COLO668 (cell line): Measurements from ENCODE around the gene ARL4C.
"Not testable (repeated sequence)": the region's sequence is repeated elsewhere in the genome, so short reads cannot be mapped to it uniquely, and the experiment has no call there.

ENCODE experiments used
- DNase-seq: peaks from one replicate; lab custom pipeline; 2025; ENCODE audit not compliant: unreplicated experiment; lab: John Stamatoyannopoulos, UW

Gene ARL4C

DNA sequence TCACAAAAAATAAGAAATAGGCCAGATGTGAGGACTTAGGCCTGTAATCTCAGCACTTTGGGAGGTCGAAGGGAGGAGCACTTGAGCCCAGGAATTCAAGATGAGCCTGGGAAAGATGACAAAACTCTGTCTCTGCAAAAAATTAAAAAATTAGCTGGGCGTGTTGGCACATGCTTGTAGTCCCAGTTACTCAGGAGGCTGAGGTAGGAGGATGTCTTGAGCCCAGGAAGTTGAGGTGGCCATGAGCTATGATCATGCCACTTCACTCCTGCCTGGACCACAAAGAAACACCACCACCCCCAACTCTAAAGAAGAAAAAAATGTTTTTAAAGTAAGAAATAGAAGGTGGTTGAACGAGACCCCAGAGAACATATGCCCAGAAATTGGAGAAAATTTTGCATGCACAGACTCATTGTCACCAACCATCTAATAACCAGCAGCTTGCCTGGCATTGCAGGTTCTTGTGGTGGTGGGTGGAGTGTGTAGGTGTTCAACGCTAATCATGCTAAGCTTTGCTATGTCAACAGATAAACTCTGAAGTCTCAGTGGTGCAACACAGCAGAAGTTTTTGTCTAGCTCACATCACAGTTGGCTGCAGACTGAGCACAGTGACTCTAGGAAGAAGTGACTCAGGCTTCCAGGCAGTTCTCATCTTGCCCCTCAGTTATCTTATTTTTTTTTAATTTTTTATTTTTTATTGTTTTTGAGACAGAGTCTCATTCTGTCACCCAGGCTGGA lies 18.6 kb downstream of the ARL4C start:
- DNase-seq, result no peak

GRCh38 chr2:234476766-234477165 lies 20.1 kb downstream of the ARL4C start:
- no peak for DNase-seq

GRCh38 chr2:234474654-234475053 lies 22.2 kb downstream of the ARL4C start:
- no peak for DNase-seq

DNA sequence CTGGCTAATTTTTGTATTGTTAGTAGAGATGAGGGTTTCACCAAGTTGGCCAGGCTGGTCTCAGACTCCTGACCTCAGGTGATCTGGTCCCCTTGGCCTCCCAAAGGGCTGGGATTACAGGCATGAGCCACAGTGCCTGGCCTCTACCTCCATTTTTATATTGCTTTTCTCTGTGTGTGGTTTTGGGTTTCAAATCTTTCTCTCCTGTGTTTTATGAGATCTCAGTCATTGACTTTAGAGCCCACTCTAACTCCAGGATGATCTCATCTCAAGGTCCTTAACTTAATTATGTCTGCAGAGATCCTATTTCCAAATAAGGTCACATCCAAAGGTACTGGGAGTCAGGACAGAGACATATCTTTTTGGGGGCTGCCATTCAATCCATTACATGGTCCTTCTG lies 24.7 kb downstream of the ARL4C start:
- DNase-seq, result no peak

DNA sequence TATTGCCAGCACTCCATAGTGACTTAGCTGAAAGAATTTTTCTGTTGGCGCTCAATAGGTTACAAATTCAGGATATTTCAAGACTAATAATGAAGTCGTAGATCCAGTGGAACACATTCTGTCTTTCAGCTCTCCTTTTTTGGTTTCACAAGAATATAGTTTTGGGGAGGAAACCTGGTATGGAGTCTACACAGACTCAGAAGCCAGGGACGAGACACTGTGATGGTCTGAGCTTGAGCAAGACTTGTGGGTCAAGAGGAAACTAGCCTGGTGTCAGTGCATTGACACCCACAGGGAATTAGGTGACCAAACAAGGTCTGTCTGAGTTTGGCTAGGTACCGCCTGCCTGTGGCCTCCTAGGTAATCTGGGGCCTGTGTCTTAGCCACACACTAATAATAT lies 26.9 kb downstream of the ARL4C start:
- DNase-seq, result no peak

GRCh38 chr2:234469251-234469845 lies 27.5 kb downstream of the ARL4C start:
- no peak for DNase-seq

GRCh38 chr2:234468503-234468902 lies 28.4 kb downstream of the ARL4C start:
- DNase-seq, result no peak

- DNase-seq, result no peak
Measured at GRCh38 chr2:234467289-234467688, 29.6 kb downstream of the ARL4C start.

DNA sequence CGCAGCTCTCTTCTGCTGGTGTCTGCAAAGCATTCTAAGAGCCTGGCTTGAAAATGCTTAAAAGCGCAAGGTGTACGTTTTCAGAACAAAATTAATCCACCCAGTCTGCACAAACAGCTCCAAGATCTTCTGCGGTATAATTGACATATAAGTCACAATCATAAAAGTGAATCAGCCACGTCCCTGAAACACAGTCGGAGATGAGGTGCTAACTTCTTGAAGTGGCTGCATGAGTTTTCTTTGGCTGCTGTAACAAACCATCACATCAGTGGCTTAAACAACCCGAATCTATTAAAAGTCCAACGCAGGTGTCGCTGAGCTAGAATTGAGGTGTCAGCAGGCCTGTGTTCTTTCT lies 32.6 kb downstream of the ARL4C start:
- no peak for DNase-seq

- peak; percentile 89 for DNase-seq
Measured at GRCh38 chr2:234463626-234464290, 33.1 kb downstream of the ARL4C start.

GRCh38 chr2:234462218-234462992 lies 34.5 kb downstream of the ARL4C start:
- DNase-seq, result no peak

DNA sequence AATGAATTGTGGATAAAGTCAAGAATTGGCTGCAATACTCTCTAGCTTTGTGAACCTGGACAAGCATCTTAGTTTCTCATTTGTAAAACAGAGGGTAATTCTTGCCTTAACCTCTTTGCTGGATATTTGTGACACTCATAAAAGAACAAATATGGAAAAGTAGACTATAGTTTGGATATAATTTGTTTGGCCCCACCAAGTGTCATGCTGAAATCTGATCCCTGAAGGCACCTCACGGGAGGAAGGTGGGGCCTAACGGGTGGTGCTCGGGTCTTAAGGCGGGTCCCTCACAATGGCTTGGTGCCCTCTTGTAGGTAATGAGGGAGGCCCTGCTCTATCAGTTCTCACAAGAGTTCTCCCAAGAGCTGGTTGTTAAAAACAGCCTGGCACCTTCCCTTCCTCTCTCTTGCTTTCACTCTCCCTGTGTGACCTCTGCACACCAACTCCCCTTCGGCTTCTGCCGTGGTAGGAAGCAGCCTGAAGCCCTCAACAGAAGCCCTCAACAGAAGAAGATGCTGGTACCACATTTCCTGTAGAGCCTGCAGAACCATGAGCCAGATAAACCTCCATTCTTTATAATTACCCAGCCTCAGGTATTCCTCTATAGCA lies 37.4 kb downstream of the ARL4C start:
- no peak for DNase-seq

- no peak for DNase-seq
Measured at GRCh38 chr2:234458466-234458865, 38.4 kb downstream of the ARL4C start.

DNA sequence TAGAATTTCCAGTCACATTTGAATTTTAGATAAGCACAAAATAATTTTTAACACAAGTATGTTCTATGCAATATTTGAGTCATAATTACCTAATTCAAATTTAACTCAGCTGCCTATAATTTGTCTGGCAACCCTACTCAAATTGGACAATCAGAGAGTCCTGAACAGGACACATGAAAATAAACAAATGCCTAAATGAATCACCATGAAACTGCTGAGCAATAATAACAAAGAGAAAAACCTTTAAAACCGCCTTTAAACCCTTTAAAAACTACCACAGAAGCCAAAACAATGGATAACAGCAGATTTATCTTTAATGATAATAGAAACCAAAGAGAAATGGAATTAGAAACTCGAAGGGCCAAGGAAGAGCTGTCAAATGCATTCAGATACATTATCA lies 39.5 kb downstream of the ARL4C start:
- no peak for DNase-seq

DNA sequence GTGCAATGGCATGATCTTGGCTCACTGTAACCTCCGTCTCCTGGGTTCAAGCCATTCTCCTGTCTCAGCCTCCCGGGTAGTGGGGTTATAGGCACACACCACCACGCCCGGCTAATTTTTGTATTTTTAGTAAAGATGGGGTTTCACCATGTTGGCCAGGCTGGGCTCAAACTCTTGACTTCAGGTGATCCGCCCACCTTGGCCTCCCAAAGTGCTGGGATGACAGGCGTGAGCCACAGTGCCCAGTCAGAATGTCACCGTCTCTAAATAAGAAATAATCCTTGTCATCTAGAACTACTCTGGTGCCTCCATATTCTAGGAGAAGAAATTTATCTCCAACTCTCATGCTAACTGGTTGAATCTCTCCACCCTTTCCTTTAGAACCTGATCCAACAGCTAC lies 41.6 kb downstream of the ARL4C start:
- not testable (repeated sequence) for DNase-seq

DNA sequence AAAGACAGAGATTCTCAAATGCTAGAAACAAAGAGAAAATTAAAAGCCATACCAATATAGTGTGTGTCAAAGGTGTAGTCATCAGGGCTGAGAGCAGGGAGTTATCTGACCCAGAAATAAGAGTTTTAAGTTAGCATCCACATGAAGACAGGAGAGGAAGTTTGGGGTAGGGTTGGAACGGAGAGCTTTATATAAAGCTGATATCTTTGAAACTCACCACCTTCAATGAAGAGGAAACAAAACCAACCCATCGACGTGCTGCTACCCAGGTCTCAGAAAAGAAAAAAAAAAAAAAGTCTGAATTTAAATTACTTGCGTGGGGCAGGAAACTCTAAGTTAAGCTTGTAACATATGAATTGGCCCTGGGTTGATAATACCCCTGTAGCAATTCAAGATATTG lies 42.4 kb downstream of the ARL4C start:
- DNase-seq, result no peak

DNA sequence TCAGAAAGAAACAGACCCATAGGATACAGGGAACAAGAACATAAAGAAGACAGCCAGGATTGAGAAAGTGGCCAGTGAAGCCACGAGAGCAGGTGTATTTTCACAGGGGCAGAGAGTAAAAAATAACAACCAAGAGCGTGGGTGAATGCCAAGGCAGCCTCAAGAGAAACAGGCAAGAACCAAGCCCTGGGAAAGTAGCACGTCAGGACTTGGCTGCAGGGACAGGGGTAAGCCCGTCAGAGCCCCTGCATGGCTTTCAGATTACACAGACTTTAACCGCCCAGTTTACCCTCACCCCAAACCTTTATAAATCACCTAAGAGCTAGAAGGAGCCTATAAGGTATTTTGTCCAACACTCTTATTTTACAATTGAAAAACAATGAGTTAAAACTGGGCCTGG lies 43.7 kb downstream of the ARL4C start:
- no peak for DNase-seq

DNA sequence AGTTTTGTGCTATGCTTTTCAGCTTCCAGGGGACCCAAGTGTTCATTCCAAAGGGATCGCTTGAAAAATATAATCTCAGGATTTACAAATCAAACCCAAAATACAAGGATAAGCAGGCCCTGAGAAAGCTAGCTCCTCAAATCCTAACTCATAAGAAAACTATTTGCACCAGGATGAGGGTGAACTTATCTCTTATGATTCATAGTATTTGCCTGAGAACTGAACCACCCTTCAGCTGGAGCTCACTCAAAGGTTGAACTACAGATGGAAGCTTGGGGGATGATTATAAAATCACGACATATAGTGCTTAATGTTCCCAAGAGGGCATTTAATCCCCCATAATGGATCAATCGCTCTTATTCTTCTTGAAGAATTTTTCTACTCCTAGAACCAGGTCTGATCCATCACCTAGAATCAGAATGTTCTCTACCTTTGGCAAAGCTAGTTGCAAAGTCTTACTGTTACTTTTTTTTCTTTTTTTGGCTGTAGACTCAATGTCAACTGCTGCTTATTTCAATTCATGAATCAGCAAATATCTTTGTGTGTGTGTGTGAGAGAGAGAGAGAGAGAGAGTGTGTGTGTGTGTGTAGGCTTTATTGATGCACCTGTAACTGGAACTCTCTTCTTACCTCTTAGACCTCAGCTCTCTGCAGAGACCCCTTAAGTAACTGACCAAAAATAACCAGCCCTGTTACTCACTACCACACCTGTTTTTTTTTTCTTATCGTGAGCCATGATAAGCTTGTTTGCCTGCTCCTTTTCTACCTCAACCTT lies 44.8 kb downstream of the ARL4C start:
- DNase-seq, result no peak

DNA sequence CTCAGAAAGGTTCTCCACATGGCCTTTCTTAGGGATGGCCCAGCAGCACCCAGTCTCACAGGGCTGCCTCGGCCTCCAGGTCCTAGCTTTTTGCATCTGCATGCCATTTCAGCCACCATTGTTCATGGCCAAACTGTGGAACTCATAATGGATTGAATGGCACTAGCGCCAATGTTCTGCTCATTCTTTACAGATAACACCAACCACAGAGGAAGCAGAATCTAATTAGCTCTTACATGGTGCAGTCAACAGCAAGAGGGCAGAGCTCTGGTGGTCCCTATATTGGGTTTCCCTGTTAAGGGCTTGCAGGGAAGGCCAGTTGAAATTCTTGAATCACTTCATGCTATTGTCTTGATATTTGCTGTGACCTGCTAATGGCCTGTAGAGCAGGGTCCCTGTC lies 45.6 kb downstream of the ARL4C start:
- DNase-seq, result no peak

GRCh38 chr2:234450431-234451124 lies 46.3 kb downstream of the ARL4C start:
- no peak for DNase-seq
